GM19023 (cell line): ENCODE measurements around the gene KHDC4.
"Not testable (repeated sequence)": the region's sequence is repeated elsewhere in the genome, so short reads cannot be mapped to it uniquely, and the experiment has no call there.

ENCODE experiments used
- ATAC-seq: cut with Tn5 transposase; IDR thresholded peaks from one replicate; pipeline ENCODE4 v1.9.1; 2021; ENCODE audit warnings: mild to moderate bottlenecking, moderate library complexity; ENCODE audit not compliant: unreplicated experiment

KHDC4 gene

DNA sequence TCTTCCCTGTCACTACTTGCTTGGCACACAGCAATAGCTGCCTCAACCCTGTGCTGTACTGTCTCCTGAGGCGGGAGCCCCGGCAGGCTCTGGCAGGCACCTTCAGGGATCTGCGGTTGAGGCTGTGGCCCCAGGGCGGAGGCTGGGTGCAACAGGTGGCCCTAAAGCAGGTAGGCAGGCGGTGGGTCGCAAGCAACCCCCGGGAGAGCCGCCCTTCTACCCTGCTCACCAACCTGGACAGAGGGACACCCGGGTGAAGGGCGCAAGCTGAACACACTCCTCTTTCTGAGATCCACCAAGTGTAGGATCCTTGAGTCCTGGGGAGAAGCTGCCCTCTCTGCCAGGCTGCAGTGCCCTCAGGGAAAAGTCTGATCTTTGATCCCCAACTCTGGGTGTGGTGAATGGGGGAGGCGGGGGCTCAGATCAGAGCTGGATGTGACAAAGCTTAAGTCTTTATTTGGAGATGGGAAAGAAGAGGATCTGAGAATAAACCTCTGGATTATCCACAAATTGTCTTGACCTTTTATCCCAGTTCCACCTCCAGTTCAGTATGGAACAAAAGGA is 8.4 kb upstream of the KHDC4 start:
- no peak for ATAC-seq

DNA sequence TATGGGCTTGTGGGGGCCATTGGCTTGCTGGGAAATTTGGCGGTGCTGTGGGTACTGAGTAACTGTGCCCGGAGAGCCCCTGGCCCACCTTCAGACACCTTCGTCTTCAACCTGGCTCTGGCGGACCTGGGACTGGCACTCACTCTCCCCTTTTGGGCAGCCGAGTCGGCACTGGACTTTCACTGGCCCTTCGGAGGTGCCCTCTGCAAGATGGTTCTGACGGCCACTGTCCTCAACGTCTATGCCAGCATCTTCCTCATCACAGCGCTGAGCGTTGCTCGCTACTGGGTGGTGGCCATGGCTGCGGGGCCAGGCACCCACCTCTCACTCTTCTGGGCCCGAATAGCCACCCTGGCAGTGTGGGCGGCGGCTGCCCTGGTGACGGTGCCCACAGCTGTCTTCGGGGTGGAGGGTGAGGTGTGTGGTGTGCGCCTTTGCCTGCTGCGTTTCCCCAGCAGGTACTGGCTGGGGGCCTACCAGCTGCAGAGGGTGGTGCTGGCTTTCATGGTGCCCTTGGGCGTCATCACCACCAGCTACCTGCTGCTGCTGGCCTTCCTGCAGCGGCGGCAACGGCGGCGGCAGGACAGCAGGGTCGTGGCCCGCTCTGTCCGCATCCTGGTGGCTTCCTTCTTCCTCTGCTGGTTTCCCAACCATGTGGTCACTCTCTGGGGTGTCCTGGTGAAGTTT is 7.8 kb upstream of the KHDC4 start:
- ATAC-seq: no peak

DNA sequence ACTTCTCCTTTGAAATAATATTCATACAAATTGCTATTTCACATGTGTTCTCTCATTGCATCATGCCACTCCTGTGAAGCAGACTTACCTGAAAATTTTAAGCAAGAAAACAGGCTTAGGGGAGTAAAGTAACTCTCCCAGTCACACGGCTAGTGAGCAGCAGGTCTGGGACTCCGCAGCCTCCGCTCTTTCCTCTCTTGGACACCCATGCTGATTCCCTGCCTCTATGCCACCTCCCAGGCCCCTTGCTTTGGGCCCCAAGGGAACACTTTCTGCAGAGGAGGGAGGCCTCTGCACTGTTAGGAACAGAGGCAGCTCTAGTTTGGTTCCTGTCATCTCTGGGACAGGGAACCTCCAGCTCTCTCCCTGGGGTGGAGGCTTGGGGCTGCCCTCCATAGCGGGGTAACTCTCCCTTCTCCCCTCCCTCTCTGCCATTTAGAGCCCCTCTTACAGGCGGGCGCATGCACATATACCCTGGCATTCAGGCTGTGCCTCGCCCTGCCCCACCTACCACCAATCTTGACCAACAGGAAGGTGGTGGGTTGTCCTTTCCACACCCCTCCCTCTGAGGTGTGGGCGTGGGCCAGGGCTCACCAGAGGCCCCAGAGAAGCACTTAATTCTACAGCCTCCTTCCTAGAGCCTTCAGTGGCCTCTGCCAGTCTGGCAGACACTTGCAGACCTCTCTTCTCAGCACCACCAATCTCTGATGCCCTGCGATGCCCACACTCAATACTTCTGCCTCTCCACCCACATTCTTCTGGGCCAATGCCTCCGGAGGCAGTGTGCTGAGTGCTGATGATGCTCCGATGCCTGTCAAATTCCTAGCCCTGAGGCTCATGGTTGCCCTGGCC is 7.0 kb upstream of the KHDC4 start, which contains the start of gene RXFP4:
Gene RXFP4 (plus strand): TSS at position 646 of the 852 bp plus-strand sequence. CDS start 72 bp downstream, at position 718.
- ATAC-seq: no peak

DNA sequence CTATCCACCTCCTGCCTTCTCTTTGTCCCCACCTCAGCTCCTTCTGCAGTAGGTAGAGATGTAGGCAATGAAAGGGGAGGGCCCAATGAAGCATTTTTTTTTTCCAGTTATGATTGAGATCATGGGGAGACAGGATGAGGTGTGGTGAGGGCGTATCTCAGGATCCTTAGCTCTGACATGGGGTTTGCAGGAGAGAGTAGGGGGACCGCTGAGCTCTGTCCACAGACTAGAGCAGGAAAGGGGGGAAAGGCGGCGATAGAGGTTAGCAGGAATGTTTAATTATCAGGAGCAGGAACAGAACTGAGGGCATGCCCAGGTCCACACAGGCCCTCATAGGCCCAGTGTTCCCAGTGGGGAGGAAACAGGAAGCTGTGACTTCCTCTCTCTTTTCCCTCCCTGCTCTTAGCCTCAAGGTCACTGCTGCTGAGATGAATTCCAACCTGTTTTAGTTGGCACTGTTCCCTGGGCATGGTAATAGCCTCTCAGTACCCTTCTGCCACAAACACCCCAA is 6.3 kb upstream of the KHDC4 start:
- ATAC-seq: no peak

DNA sequence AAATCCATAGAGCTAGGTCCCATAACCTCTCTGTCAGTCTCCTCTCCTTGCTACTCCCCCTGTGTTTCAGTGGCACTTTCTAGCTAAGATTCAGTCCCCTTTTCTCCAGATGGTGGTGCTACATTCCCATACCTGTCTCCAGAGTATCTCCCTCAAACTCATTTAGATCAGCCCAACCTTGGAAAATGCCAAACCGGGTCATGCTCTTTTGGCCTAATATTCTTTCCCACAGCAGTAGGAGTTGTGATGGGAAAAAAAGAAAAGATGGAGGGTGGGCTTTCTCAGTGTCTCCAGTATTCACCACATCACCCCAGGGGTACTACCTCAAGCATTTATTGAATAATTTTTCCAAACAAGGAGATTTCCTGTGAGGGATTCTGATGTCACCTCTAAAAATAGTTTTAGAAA is 4.0 kb upstream of the KHDC4 start:
- no peak for ATAC-seq

DNA sequence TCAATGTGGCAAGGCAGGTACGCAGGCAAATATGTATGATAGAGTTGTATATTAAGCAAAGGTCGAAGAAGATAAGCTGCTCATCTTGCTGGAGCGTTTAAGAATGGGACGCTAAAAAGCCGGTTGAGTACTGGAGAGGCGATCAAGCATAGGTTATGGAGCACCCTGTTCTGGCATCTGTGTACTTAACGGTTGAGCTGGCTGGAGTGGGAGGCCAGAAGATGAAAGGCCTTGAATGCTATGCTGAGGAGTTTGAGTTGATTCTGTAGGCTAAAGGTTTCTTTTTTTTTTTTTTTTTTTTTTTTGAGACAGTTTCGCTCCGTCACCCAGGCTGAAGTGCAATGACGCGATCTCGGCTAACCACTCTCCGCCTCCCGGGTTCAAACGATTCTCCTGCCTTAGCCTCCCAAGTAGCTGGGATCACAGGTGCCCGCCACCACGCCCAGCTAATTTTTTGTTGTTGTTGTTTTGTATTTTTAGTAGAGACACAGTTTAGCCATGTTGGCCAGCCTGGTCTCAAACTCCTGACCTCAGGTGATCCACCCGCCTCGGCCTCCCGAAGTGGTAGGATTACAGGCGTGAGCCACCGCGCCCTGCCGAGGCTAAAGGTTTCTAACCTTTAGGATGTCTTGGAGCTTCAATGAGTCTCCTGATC is 850 bp upstream of the KHDC4 start:
- no peak for ATAC-seq

DNA sequence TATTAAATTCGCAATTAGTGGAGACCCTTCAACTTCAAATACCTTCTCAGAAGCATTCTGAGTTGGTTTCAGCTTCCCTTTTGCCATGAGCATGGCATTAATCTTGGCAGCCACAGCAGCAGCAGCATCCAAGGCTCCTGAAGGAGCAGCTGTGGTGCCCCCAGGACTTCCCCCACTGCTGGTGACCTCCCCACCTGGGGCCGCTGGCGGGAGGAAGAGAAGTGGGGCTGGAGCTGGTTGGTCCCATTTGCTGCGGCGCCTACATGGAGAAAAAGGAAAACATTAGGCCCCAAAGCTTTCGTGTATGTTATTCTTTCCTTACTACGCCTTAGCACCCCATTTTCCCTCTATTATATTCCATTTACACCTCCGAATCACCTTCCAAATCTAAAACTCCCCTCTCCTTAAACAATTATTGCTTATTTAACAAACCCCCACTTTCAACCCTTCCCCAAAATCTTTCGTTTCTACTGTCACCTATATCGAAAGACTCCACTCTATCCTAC is 569 bp downstream of the KHDC4 start:
- no peak for ATAC-seq

DNA sequence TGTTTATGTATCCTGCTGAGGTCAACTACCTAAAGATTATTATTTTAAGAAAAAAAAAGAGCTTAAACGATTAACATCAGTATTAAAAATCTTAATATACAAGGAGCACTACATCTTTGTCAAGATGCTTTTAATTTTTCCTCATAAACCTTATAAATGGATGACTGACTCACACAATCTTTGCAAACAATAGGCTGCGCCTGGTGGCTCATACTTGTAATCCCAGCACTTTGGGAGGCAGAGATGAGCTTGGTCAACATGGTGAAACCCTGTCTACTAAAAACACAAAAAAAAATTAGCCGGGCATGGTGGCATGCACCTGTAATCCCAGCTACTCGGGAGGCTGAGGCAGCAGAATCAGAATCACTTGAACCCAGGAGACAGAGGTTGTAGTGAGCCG is 1.7 kb downstream of the KHDC4 start:
- ATAC-seq: no peak

DNA sequence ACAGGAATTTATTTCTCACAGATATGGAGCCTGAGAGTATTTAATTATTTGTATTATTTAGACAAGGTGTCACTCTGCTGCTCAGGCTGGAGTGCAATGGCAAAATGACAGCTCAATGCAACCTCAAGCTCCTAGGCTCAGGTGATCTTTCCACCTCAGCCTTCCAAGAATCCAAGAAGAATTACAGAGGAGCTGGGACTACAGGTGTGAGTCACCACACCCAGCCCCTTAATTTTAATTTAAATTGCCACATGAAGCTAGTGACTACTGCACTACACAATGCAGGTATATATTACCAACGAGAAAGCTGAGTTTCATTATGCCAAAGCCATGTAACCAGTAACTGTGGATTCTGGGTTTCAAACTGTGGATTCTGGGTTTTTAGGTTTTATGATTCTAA is 2.1 kb downstream of the KHDC4 start:
- ATAC-seq: no peak

DNA sequence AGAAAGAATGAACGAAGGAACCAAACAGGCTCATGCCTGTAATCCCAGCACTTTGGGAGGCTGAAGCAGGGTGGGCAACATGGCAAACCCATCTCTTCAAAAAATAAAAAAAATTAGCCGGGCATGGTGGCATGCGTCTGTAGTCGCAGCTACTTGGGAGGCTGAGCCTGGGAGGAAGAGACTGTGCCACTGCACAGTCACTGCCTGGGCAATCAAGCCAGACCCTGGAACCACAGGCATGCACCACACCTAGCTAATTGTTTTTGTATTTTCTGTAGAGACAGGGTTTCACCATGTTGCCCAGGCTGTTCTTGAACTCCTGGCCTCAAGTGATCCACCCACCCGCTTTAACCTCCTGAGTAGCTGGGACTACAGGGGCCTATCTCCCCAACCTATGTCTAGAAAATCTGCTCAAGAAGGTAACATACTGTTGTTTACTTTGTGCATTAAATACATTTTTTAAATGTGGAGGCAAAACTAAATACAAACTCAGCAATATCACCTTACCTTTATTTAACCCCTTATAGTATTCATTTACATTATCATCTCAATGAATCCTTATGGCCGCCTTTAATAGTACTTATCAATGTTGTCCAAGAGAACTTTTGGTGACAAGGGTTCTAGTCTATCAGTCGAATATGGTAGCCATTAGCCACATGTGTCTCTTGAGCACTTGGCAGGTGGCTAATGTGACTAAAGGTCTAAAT is 2.7 kb downstream of the KHDC4 start:
- ATAC-seq: no peak

DNA sequence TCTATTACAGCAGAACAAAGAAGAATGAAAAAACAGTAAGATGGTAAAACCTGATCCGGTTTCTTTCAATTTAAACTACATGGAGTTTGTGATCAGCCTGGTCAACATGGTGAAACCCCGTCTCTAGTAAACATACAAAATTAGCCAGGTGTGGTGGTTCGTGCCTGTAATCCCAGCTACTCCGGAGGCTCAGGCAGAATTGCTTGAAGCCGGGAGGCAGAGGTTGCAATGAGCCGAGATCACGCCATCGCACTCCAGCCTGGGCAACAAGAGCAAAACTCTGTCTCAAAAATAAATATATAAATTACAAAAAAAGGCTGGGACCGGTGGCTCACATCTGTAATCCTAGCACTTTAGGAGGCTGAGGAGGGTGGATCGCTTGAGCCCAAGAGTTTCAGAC is 3.5 kb downstream of the KHDC4 start:
- not testable (repeated sequence) for ATAC-seq

DNA sequence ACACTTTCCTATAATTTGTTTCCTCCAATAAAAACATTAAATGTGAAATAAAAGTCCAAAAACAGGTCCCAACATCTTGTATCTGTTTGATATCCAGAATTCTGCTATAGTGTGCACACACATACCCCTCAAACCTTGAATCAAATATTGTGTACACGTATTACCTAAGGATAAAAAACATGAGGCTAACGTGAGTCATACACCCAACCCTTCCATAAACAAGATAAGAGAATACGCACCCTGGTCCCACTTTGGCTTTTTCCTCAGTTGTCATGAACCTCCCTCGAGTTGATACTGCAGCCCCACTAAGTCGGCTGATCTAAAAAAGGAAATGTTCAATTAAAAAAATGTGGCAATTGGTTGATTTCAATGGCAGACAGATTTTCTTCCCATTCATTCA is 5.2 kb downstream of the KHDC4 start:
- no peak for ATAC-seq

DNA sequence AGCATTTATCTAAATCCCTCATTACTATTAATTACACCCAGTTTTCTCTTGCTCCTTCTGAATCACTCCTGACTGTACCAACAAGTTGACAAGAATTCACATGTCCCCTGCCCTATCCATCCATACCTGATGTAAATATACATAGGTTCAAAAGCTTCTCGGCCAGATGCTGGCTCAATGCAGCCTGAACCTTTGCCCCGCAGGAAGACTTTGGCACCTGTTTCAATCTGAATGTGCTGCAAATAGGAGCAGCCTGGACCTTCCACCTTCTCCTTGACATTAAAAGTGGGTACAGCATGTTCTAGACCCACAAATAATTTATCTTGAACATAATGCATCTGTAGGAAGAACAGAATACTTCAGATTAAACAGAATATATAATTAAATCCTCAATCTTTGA is 8.7 kb downstream of the KHDC4 start:
- no peak for ATAC-seq

DNA sequence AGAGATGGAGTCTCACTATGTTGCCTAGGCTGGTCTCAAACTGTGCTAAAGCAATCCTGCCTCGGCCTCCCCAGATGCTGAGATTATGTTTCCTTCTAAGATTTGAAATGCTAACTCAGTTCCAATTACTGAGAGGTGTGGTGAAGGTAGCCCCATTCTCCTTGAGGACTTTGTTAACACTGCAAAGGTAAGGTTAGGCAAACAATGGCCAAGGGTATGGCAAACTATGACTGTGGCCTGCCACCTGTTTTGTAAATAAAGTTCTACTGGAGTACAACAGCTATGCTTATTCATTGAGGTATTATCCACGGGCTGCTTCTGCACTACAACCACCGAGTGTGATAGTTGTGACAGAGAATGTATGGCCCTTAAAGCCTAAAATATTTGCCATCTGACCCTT is 13.5 kb downstream of the KHDC4 start:
- no peak for ATAC-seq

DNA sequence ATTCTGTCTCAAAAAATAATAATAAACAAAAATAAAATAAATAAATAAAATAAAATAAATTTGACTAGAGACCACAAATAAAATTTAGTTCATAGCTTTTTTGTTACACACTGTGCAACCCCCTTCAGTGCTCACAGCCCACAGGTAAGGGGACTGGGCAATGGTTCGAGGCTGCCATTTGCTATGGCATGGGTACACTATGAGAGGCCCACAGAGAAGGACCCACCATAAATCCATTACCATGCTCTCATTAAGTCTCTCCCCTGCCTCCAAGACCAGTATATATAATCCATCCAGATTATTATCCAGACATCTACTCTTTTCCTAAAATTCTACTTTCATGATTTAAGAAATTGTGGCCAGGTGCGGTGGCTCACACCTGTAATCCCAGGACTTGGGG is 14.4 kb downstream of the KHDC4 start:
- no peak for ATAC-seq

DNA sequence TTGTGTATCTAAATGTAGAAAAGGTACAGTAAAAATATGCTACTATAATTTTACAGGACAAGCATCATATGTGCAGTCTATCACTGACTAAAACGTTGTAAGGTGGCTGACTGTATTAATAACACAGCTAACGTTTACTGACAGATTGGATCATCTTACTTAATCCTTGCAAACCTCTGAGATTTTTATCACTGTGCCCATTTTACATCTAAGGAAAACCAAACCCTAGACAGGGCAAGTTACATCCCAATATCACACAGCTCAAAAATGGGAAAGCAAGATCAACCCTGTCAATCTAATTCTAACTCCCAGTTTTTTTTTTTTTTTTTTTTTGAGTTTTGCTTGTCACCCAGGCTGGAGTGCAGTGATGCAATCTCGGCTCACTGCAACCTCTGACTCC is 15.6 kb downstream of the KHDC4 start:
- ATAC-seq: no peak

DNA sequence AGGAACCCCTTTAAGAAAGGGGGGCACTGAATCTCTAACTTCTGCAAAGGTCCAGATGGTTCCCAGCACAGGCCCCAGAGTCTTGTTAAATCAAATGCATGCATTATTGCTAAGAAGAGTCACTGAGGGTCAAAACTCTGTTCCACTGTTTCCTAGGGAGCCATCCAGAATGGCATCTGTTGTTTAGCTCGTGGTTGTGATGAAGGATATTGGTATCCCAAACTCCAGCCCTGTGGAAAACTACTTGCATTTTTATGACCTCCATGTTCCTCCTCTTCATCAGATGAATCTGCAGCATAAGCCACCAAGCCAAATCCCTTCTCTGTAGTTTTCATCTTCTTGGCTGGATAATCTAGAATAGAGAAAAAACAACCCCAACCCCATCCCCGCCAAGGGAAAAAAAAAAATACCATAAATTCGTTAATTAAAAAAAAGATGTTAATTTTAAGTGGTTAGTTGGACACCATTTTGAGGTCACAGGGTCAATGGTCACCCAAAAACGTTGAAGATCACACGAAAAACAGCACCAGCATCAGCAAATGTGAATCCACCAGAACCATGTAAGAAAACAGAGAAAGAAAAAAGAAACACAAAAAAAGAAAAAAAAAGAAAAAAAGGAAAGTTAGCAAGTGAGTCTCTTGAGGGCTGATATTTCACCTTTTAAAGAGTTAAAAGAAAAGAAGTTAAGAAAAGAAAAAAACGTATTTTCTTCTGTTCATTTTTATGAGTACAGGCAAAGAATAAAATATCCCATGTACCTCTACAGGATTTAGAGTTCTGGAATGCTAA is 20.1 kb downstream of the KHDC4 start:
- ATAC-seq: no peak

DNA sequence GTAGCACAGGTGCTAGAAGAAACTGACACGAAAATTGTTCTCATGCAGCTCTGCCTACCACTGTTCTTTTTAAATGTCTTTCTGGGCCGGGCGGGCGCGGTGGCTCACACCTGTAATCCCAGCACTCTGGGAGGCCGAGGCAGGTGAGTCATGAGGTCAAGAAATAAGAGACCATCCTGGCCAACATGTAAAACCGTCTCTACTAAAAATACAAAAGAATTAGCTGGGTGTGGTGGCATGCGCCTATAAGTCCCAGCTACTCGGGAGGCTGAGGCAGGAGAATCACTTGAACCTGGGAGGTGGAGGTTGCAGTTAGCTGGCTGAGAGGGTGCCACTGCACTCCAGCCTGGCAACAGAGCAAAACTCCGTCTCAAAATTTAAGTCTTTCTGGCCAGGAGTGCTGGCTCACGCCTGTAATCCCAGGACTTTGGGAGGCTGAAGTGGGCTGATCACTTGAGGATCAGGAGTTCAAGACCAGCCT is 22.1 kb downstream of the KHDC4 start:
- ATAC-seq: no peak
